Measurements from ENCODE around the gene COA7.

COA7 gene

GRCh38 chr1:52668711-52669110 is 29.4 kb downstream of the COA7 start:
- Mint-ChIP-seq H3K27ac (no peak overlapping the region), H3K36me3 (ENCODE audit: low read depth) (peaks cover 31% of the 10 kb centered on the region), H3K4me1 (ENCODE audit: low read depth) (peaks cover under 1% of the 10 kb centered on the region)

DNA sequence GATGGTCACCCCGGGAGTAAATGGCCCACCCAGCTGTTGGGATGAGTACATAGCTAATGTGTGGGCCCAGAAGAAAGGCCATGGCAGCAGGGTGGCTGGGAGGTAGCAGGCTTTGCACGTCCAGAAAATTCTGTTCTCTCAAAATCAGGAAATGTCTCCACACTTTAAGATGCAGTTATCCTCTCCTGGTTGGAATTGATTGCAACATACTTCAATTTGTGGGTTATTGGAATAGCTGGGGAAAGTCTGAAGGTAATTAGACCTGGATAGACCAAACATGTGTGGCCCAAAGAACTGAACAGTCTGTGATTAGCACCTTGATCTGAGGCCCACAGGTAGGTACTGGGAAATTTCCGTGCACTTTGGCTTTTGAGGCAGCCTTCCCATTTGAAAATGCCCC is 30.2 kb downstream of the COA7 start:
- no peak overlapping the region for H3K27ac Mint-ChIP-seq
- no peaks in the 10 kb centered on the region for H3K27me3 Mint-ChIP-seq
- H3K4me1 Mint-ChIP-seq (ENCODE audit: low read depth), result no peaks in the 10 kb centered on the region
- no peak for DNase-seq
- no peaks in the 10 kb centered on the region for H3K9me3 Mint-ChIP-seq
- peaks cover 26% of the 10 kb centered on the region for H3K36me3 Mint-ChIP-seq (ENCODE audit: low read depth)
- no peak overlapping the region for H3K4me3 Mint-ChIP-seq

More at GRCh38 chr1:52668711-52669110, 29.4 kb downstream of the COA7 start:
- H3K9me3 Mint-ChIP-seq, result no peaks in the 10 kb centered on the region
- no peak for DNase-seq
- H3K27me3 Mint-ChIP-seq, result no peaks in the 10 kb centered on the region
- no peak overlapping the region for H3K4me3 Mint-ChIP-seq

DNA sequence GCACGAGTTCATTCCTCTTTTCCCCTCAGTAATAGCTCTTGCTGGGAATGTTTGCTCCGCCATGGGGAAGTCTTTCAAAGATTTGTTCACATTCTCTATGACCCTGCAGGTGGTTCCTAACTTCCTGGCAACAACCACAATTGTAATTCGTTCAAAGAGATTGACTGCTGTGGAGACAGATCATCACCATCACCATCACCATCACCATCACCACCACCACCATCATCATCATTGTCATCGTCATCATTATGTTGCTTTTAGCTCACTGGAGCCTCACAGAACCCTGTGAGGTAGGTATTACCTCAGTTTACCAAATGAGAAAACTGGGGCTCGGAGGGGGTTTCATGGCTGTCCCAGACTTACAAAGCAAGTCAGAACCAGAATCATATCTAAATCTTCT is 30.9 kb downstream of the COA7 start:
- H3K27ac Mint-ChIP-seq, result no peak overlapping the region
- H3K4me1 Mint-ChIP-seq (ENCODE audit: low read depth), result no peaks in the 10 kb centered on the region
- DNase-seq, result no peak
- no peaks in the 10 kb centered on the region for H3K27me3 Mint-ChIP-seq
- no peak overlapping the region for H3K4me3 Mint-ChIP-seq
- H3K36me3 Mint-ChIP-seq (ENCODE audit: low read depth), result peaks cover 26% of the 10 kb centered on the region
- no peaks in the 10 kb centered on the region for H3K9me3 Mint-ChIP-seq

DNA sequence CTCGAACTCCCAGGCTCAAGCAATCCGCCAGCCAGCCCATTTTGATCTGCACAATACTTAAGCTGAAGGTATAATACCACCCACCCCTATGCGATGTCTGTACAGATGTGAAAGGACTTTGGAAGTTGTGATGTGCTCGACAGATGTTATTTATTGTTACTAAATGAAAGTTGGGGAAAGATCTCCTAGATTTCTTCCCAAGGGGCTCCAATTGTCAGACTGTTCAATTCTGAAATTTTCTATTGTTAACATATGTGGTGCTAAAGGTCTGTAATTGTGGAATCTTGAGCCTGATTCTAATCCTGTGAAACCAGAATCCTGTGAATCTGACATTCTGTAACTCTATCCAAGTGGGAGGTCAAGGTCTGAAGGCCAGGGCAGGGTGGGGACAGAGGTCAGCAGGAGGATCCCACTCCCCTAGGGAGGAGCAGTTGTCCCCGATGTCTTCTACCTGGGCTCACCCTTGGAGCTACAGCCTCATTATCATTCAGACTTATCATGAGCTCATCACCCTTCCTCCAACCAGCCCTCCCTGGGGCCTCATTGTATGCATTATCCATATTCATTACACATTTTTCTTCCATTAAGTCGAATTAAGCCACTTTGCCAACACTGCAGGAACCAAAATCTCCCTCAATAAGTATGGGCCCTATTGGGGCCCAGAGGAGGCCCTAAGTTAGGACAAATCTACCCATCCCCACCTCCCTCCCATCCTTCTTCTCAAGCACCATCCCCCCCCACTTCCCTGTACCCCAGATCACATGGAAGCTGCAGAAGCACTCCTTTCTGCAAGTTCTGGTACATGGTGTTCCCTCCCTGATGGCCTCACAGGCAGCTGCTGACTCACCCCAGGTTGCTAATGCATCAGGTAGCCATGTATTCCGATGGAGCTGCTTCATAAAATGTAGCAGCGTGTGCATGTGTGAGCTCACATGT is 32.9 kb downstream of the COA7 start:
- Mint-ChIP-seq H3K27ac (no peak overlapping the region), H3K9me3 (no peaks in the 10 kb centered on the region), H3K27me3 (no peaks in the 10 kb centered on the region), H3K4me3 (no peak overlapping the region), H3K4me1 (ENCODE audit: low read depth) (peaks cover 6% of the 10 kb centered on the region), H3K36me3 (ENCODE audit: low read depth) (peaks cover 27% of the 10 kb centered on the region)
- no peak for DNase-seq

DNA sequence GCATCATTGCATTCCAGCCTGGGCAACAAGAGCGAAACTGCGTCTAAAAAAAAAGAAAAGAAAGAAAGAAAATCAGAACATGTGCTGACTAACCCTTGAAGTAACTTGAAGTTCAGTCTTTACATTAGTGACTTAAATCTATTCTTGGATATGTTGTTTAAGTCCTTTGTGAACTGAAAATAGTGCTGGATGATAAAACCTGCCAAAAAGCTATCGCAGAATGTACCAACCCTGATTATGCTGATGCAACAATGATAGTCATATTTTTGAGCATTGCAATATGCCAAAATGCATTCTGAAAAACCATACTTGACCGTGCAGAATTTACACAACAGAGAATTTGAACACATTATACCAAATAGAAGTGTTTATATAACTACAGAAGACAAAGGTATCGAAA is 34.4 kb downstream of the COA7 start:
- no peaks in the 10 kb centered on the region for H3K9me3 Mint-ChIP-seq
- H3K4me3 Mint-ChIP-seq, result no peak overlapping the region
- no peak overlapping the region for H3K27ac Mint-ChIP-seq
- peaks cover 22% of the 10 kb centered on the region for H3K4me1 Mint-ChIP-seq (ENCODE audit: low read depth)
- peaks cover 20% of the 10 kb centered on the region for H3K36me3 Mint-ChIP-seq (ENCODE audit: low read depth)
- H3K27me3 Mint-ChIP-seq, result no peaks in the 10 kb centered on the region
- no peak for DNase-seq

GRCh38 chr1:52662645-52663313 is 35.4 kb downstream of the COA7 start:
- no peak for DNase-seq
- peaks cover 27% of the 10 kb centered on the region for H3K4me1 Mint-ChIP-seq (ENCODE audit: low read depth)
- no peaks in the 10 kb centered on the region for H3K9me3 Mint-ChIP-seq
- peaks cover 13% of the 10 kb centered on the region for H3K36me3 Mint-ChIP-seq (ENCODE audit: low read depth)
- H3K4me3 Mint-ChIP-seq, result no peak overlapping the region
- no peaks in the 10 kb centered on the region for H3K27me3 Mint-ChIP-seq
- H3K27ac Mint-ChIP-seq, result no peak overlapping the region

DNA sequence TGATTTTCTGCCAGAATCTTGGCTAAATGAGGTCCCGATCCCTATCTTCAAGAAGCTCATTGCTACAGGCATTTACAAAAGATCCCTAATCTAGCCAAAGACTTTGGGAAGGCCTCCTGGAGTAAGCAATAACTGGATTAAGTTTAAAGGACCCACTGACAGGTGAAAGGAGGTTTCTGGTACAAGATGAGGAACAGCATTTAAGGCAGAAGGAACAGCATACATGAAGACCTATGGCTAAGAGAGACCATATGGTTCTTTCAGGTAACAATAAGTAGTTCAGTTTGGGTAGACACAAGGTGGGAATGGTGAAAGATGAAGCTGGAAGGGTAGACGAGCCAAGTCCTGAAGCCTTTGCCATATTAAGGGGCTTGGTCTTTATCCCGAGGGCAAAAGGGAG is 37.3 kb downstream of the COA7 start:
- Mint-ChIP-seq H3K9me3 (no peaks in the 10 kb centered on the region), H3K27me3 (no peaks in the 10 kb centered on the region), H3K4me1 (ENCODE audit: low read depth) (peaks cover 32% of the 10 kb centered on the region), H3K27ac (peak overlapping the region; percentile 92), H3K36me3 (ENCODE audit: low read depth) (peaks cover 21% of the 10 kb centered on the region), H3K4me3 (no peak overlapping the region)
- no peak for DNase-seq

- Mint-ChIP-seq H3K9me3 (no peaks in the 10 kb centered on the region), H3K27me3 (no peaks in the 10 kb centered on the region), H3K36me3 (ENCODE audit: low read depth) (peaks cover 23% of the 10 kb centered on the region), H3K4me1 (ENCODE audit: low read depth) (peaks cover 37% of the 10 kb centered on the region), H3K4me3 (no peak overlapping the region), H3K27ac (peak overlapping the region; percentile 92)
- no peak for DNase-seq
These were observed 38.1 kb downstream of the COA7 start for GRCh38 chr1:52659851-52660596.

DNA sequence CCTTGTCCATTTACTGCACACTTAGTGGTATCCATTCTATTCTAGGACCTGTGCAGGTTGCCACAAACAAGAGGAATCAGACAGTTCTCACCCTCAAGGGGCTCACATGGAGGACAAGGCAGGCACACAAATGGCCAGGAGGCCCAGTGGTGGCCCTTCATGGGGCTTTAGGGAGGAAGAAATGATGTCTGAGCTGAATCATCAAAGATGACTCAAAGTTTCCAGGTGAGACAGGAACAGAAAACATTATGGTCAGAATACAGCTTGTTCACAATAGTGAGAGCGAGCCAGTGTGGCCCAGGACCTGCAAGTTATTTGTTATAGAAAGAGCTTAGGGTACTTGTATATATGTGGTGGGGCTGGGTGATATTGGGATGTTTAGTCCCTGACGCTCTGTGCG is 38.8 kb downstream of the COA7 start:
- H3K36me3 Mint-ChIP-seq (ENCODE audit: low read depth), result peaks cover 26% of the 10 kb centered on the region
- peak; percentile 52 for DNase-seq

DNA sequence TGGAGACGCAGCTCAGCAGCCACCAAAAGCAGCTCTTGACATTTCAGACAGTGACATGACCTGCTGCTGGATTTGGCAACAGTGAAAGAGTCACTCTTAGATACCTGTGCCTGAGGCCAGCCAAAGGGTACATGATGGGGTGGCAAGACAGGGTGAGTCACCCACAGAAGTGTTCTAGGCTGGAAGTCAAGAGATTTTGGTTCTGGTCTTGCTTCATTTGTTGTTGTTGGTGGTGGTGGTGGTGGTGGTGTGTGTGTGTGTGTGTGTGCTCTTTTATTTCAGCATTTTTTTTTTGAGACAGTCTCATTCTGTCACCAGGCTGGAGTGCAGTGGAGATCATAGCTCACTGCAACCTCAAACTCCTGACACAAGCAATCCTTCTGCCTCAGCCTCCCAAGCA is 39.4 kb downstream of the COA7 start:
- Mint-ChIP-seq H3K27ac (peak overlapping the region; percentile 92), H3K9me3 (no peaks in the 10 kb centered on the region), H3K27me3 (no peaks in the 10 kb centered on the region), H3K36me3 (ENCODE audit: low read depth) (peaks cover 29% of the 10 kb centered on the region), H3K4me3 (no peak overlapping the region), H3K4me1 (ENCODE audit: low read depth) (peaks cover 37% of the 10 kb centered on the region)
- DNase-seq, result no peak

More for the DNA sequence above, 38.8 kb downstream of the COA7 start:
- peak overlapping the region; percentile 92 for H3K27ac Mint-ChIP-seq
- H3K4me1 Mint-ChIP-seq (ENCODE audit: low read depth), result peaks cover 37% of the 10 kb centered on the region
- no peaks in the 10 kb centered on the region for H3K9me3 Mint-ChIP-seq
- peak overlapping the region; percentile 16 for H3K4me3 Mint-ChIP-seq
- H3K27me3 Mint-ChIP-seq, result no peaks in the 10 kb centered on the region

DNA sequence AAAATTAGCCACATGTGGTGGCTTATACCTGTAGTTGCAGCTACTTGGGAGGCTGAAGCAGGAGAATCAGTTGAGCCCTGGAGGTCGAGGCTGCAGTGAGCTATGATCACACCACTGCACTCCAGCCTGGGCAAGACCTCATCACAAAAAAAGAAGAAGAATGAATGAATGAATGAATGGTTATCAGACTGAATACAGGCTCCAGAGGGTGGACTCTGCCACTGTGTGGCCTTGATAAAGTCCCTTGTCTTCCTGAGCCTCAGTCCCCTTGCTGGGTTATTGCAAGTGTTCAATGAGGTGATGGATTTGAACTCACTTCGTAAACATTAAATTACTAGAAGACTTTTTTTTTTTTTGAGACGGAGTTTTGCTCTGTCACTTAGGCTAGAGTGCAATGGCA is 40.4 kb downstream of the COA7 start:
- DNase-seq, result no peak
- Mint-ChIP-seq H3K4me3 (no peak overlapping the region), H3K4me1 (ENCODE audit: low read depth) (peaks cover 38% of the 10 kb centered on the region), H3K36me3 (ENCODE audit: low read depth) (peaks cover 34% of the 10 kb centered on the region), H3K27ac (no peak overlapping the region), H3K9me3 (no peaks in the 10 kb centered on the region), H3K27me3 (no peaks in the 10 kb centered on the region)

DNA sequence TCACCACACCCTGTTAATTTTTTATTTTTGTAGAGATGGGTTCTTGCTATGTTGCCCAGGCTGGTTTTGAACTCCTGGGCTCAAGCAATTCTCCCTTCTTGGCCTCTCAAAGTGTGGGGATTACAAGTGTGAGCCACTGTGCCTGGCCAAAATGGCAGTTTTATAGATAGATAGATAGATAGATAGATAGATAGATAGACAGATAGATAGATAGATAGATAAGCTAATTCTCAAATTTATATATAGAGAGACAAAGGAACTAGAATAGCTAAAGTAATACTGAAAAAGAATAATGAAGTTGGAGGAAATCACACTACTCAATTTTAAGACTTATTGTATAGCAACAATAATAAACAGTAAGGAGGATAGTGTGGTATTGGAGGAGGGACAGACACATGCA is 44.1 kb downstream of the COA7 start:
- H3K27me3 Mint-ChIP-seq, result no peaks in the 10 kb centered on the region
- H3K27ac Mint-ChIP-seq, result no peak overlapping the region
- no peak for DNase-seq
- peaks cover 26% of the 10 kb centered on the region for H3K4me1 Mint-ChIP-seq (ENCODE audit: low read depth)
- H3K9me3 Mint-ChIP-seq, result no peaks in the 10 kb centered on the region
- H3K36me3 Mint-ChIP-seq (ENCODE audit: low read depth), result peaks cover 49% of the 10 kb centered on the region
- no peak overlapping the region for H3K4me3 Mint-ChIP-seq

- H3K36me3 Mint-ChIP-seq (ENCODE audit: low read depth), result peaks cover 51% of the 10 kb centered on the region
- no peaks in the 10 kb centered on the region for H3K27me3 Mint-ChIP-seq
- no peak overlapping the region for H3K27ac Mint-ChIP-seq
- DNase-seq, result no peak
- H3K9me3 Mint-ChIP-seq, result no peaks in the 10 kb centered on the region
- H3K4me3 Mint-ChIP-seq, result no peak overlapping the region
- H3K4me1 Mint-ChIP-seq (ENCODE audit: low read depth), result peaks cover 19% of the 10 kb centered on the region
These were observed 44.8 kb downstream of the COA7 start for GRCh38 chr1:52653207-52653849.

DNA sequence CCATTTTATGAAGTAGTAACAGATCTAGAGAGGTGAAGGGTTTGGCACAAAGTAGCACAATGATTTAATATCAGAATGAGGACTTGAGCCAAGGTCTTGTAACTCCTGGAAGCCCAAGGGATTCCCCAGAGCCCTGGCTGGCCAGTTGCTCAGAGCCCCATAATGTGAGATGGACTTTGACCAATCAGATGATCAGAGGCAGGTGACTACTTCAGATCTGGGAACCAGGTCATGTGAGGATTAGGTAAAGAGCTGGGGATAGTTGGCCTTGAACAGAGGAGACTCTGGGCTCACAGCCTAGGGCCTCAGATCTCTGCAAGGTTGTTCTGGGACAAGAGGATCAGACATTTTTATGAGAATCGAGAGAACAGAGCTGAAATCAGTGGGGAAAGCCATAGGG is 46.2 kb downstream of the COA7 start:
- peaks cover 15% of the 10 kb centered on the region for H3K4me1 Mint-ChIP-seq (ENCODE audit: low read depth)
- H3K4me3 Mint-ChIP-seq, result no peak overlapping the region

More for the DNA sequence above, 46.2 kb downstream of the COA7 start:
- Mint-ChIP-seq H3K9me3 (no peaks in the 10 kb centered on the region), H3K27ac (peak overlapping the region; percentile 51), H3K27me3 (no peaks in the 10 kb centered on the region), H3K36me3 (ENCODE audit: low read depth) (peaks cover 52% of the 10 kb centered on the region)
- DNase-seq, result no peak

All from activated T-cell treated with anti-CD3 and anti-CD28 coated beads, Interleukin-2, amount 50 U/mL, for 24 hours (primary cell).